HepG2 (cell line): Measurements from ENCODE around the gene JPT1. TPM values are rescaled to one million over a fixed set of nuclear protein-coding genes. Genes with fewer than 3 reads are reported as not detected.

ENCODE experiments used
- AGO2 ChIP-seq: fragments of 200-400 bp; formaldehyde crosslinking; optimal IDR thresholded peaks from 2 replicates; pipeline ENCODE3; 2017; ENCODE audit warnings: mild to moderate bottlenecking, low read depth, low read length, moderate library complexity
- ATF7-NPFF ChIP-seq: sonication (generic); formaldehyde crosslinking; IDR thresholded peaks from 2 replicates; pipeline ENCODE4 v1.8.1; 2023; ENCODE audit warnings: mild to moderate bottlenecking, low read depth, missing genetic modification reagents, moderate library complexity
- ATRX ChIP-seq: sonication (generic); formaldehyde crosslinking; IDR thresholded peaks from 2 replicates; pipeline ENCODE4 v1.4.0; 2020; ENCODE audit warnings: missing genetic modification reagents, borderline replicate concordance
- BATF2 ChIP-seq: sonication (generic); formaldehyde crosslinking; IDR thresholded peaks from 2 replicates; pipeline ENCODE4 v1.8.0; 2022; ENCODE audit warnings: mild to moderate bottlenecking, missing genetic modification reagents, moderate library complexity
- DMAP1 ChIP-seq: IDR thresholded peaks from 2 replicates; pipeline ENCODE4 v1.6.1; 2016
- ESRRA ChIP-seq: sonication (generic); formaldehyde crosslinking; IDR thresholded peaks from 2 replicates; pipeline ENCODE4 v1.5.1; 2020; ENCODE audit warnings: mild to moderate bottlenecking, low read depth, missing genetic modification reagents
- EZH2 ChIP-seq: conservative IDR thresholded peaks from 2 replicates; pipeline ENCODE4 v1.6.1; 2012; ENCODE audit warnings: mild to moderate bottlenecking, low read depth, low read length, moderate library complexity
- FIP1L1 ChIP-seq: fragments of 200-400 bp; formaldehyde crosslinking; IDR thresholded peaks from 2 replicates; pipeline ENCODE4 v1.6.1; 2018; ENCODE audit warnings: low read depth, mild to moderate bottlenecking, low read length, moderate library complexity, borderline replicate concordance; ENCODE audit not compliant: insufficient read depth
- FOXJ3 ChIP-seq: sonication (generic); formaldehyde crosslinking; IDR thresholded peaks from 2 replicates; pipeline ENCODE4 v1.4.0; 2020; ENCODE audit warnings: missing genetic modification reagents, mild to moderate bottlenecking, borderline replicate concordance
- FOXO1 ChIP-seq: sonication (generic); formaldehyde crosslinking; IDR thresholded peaks from 2 replicates; pipeline ENCODE4 v1.4.0; 2020; ENCODE audit warnings: missing genetic modification reagents
- GMEB2 ChIP-seq: IDR thresholded peaks from 2 replicates; pipeline ENCODE4 v1.6.1; 2016; ENCODE audit warnings: missing biosample characterization, missing genetic modification reagents, low read depth
- HNF4G ChIP-seq, 2 experiments: sonication (generic) in 1 of 2; formaldehyde crosslinking in 1 of 2; IDR thresholded peaks; 2 replicates each; pipeline versions ENCODE4 v1.4.0 to v1.6.1; 2011 to 2020; ENCODE audit warnings: borderline replicate concordance in 2 of 2, low read depth in 2 of 2, mild to moderate bottlenecking in 2 of 2, low read length in 1 of 2, missing genetic modification reagents in 1 of 2, moderate library complexity in 1 of 2
- IRF1 ChIP-seq: sonication (generic); formaldehyde crosslinking; IDR thresholded peaks from 2 replicates; pipeline ENCODE4 v1.4.0; 2020; ENCODE audit warnings: low read depth, mild to moderate bottlenecking, missing genetic modification reagents
- KLF11 ChIP-seq: IDR thresholded peaks from 2 replicates; pipeline ENCODE4 v1.6.1; 2016; ENCODE audit warnings: missing compliant biosample characterization
- RAD21 ChIP-seq: fragments of 450-650 bp; formaldehyde crosslinking; IDR thresholded peaks from 2 replicates; pipeline ENCODE4 v1.5.0; 2020; ENCODE audit warnings: mild to moderate bottlenecking
- RBFOX2 ChIP-seq: fragments of 200-400 bp; formaldehyde crosslinking; IDR thresholded peaks from 2 replicates; pipeline ENCODE4 v1.6.1; 2017; ENCODE audit warnings: low read depth, mild to moderate bottlenecking, low read length
- RFX3 ChIP-seq: IDR thresholded peaks from 2 replicates; pipeline ENCODE4 v1.6.1; 2016; ENCODE audit warnings: missing biosample characterization, missing genetic modification reagents
- U2AF1 ChIP-seq: fragments of 200-400 bp; formaldehyde crosslinking; optimal IDR thresholded peaks from 2 replicates; pipeline ENCODE3; 2017; ENCODE audit warnings: mild to moderate bottlenecking, low read depth, low read length
- ZFAT ChIP-seq: sonication (generic); formaldehyde crosslinking; conservative IDR thresholded peaks from 2 replicates; pipeline ENCODE4 v1.8.1; 2023; ENCODE audit warnings: missing genetic modification reagents, inconsistent platforms
- ZFP1 ChIP-seq: IDR thresholded peaks from 2 replicates; pipeline ENCODE4 v1.6.1; 2016
- ZFP62 ChIP-seq: sonication (generic); formaldehyde crosslinking; IDR thresholded peaks from 2 replicates; pipeline ENCODE4 v1.4.0; 2020; ENCODE audit warnings: missing genetic modification reagents
- ZNF331 ChIP-seq: sonication (generic); formaldehyde crosslinking; IDR thresholded peaks from 2 replicates; pipeline ENCODE4 v1.4.0; 2020; ENCODE audit warnings: missing genetic modification reagents
- ZNF354B ChIP-seq: sonication (generic); formaldehyde crosslinking; IDR thresholded peaks from 2 replicates; pipeline ENCODE4 v1.8.0; 2022; ENCODE audit warnings: mild to moderate bottlenecking, missing genetic modification reagents
- ZNF740 ChIP-seq: sonication (generic); formaldehyde crosslinking; IDR thresholded peaks from 2 replicates; pipeline ENCODE4 v1.4.0; 2020; ENCODE audit warnings: missing genetic modification reagents
- ZNF746 ChIP-seq: sonication (generic); formaldehyde crosslinking; IDR thresholded peaks from 2 replicates; pipeline ENCODE4 v1.8.0; 2022; ENCODE audit warnings: mild to moderate bottlenecking, missing genetic modification reagents
- ZNF775 ChIP-seq: sonication (generic); formaldehyde crosslinking; IDR thresholded peaks from 2 replicates; pipeline ENCODE4 v1.4.0; 2020; ENCODE audit warnings: missing genetic modification reagents, mild to moderate bottlenecking, moderate library complexity, borderline replicate concordance
- ZNF788 ChIP-seq: sonication (generic); formaldehyde crosslinking; IDR thresholded peaks from 2 replicates; pipeline ENCODE4 v1.5.0; 2020; ENCODE audit warnings: mild to moderate bottlenecking, missing genetic modification reagents, borderline replicate concordance
- ZNF816 ChIP-seq: sonication (generic); formaldehyde crosslinking; IDR thresholded peaks from 2 replicates; pipeline ENCODE4 v1.8.0; 2022; ENCODE audit warnings: missing genetic modification reagents, mild to moderate bottlenecking, borderline replicate concordance
- polyA plus RNA-seq, 8 experiments: library from polyadenylated mRNA; depleted of rRNA in 3 of 8; stranded (reverse) in 7 of 8; unstranded in 1 of 8; fragments of >200 nt; fragmentation: Illumina TruSeq in 4 of 8; extraction: Trizol in 4 of 8; gene quantifications; 2 replicates each; pipeline versions ENCODE4 v1.2.1 to v1.2.3, GENCODE V29; 2011 to 2016; ENCODE audit warnings: low read depth in 4 of 8, missing spikeins in 1 of 8, mixed read lengths in 1 of 8; ENCODE audit not compliant: insufficient read depth in 1 of 8
- total RNA-seq, 5 experiments: library from RNA; depleted of rRNA; stranded (reverse); fragments of >200 nt; fragmentation: Illumina TruSeq; extraction: Trizol; gene quantifications; 2 replicates each; pipeline ENCODE4 v1.2.3, GENCODE V29; 2016; ENCODE audit warnings: low read depth in 1 of 5

JPT1 gene
- total and polyA plus RNA-seq, 2 of the 13 experiments (the other 11 are each of a cell fraction or from before 2014, with no cell fraction given): 43.3 to 256 TPM

GRCh38 chr17:75109407-75110233 is 44.7 kb downstream of the JPT1 start, which contains the start of gene ARMC7 (continued):
- no peak; the same call in 1 of the 2 replicates for TF ChIP-seq HNF4G (IDR thresholded peaks at IDR 0.05; ENCODE audit: borderline replicate concordance, low read depth, low read length)
- peak; percentile 55; the same call in 1 of the 2 replicates for TF ChIP-seq HNF4G (CRISPR knock-in tag; IDR thresholded peaks at IDR 0.05; ENCODE audit: borderline replicate concordance, low read depth)
- TF ChIP-seq DMAP1 (CRISPR knock-in tag): no peak; the same call in 1 of the 2 replicates
- TF ChIP-seq BATF2 (CRISPR knock-in tag): no peak
- TF ChIP-seq ZNF775 (CRISPR knock-in tag): no peak
- no peak for TF ChIP-seq IRF1 (CRISPR knock-in tag)
- TF ChIP-seq RFX3: no peak
- TF ChIP-seq GMEB2 (CRISPR knock-in tag): no peak
- TF ChIP-seq FIP1L1: no peak
- no peak for TF ChIP-seq U2AF1
- TF ChIP-seq ZFP1 (CRISPR knock-in tag): 0 out of 2 replicates have a peak, but pooled peaks have one; percentile 25
- TF ChIP-seq KLF11 (CRISPR knock-in tag): no peak
- peak; percentile 94 for TF ChIP-seq ZNF788
- TF ChIP-seq ZNF746 (CRISPR knock-in tag): no peak
- no peak for TF ChIP-seq ATRX (CRISPR knock-in tag)
- peak; percentile 79 for TF ChIP-seq AGO2
- TF ChIP-seq EZH2: no peak
- peak; percentile 40; the same call in 1 of the 2 replicates for TF ChIP-seq RAD21 (CRISPR knock-in tag)
- peak; percentile 93 for TF ChIP-seq RBFOX2
- TF ChIP-seq ZNF354B (CRISPR knock-in tag): no peak
- TF ChIP-seq FOXO1 (CRISPR knock-in tag): no peak
- no peak for TF ChIP-seq FOXJ3 (CRISPR knock-in tag)
- 0 out of 2 replicates have a peak, but pooled peaks have one; percentile 7 for TF ChIP-seq ZNF740 (CRISPR knock-in tag)
- TF ChIP-seq ESRRA: no peak
- 0 out of 2 replicates have a peak, but pooled peaks have one; percentile 45 for TF ChIP-seq ATF7-NPFF (CRISPR knock-in tag)
- TF ChIP-seq ZNF816 (CRISPR knock-in tag): peak; percentile 67; the same call in 1 of the 2 replicates
- no peak for TF ChIP-seq ZFAT (CRISPR knock-in tag)
- no peak; the same call in 1 of the 2 replicates for TF ChIP-seq ZNF331 (CRISPR knock-in tag)
- TF ChIP-seq ZFP62 (CRISPR knock-in tag): no peak
